Measurements from ENCODE around the gene MEGF6.

GRCh38 chr1:3505161-3505560 is 106.1 kb downstream of the MEGF6 start:
- TF ChIP-seq TAF1 (IDR thresholded peaks at IDR 0.05; ENCODE audit: borderline replicate concordance, low read depth, low read length) (no peak), POLR2AphosphoS5 (IDR thresholded peaks at IDR 0.05; ENCODE audit: low read depth, low read length) (no peak)
